GM12864 (cell line): ENCODE results near the gene AURKAIP1.

Experiments used
- DNase-seq: peaks from one replicate; pipeline ENCODE4 v3.0.0-alpha.2; 2011; ENCODE audit warnings: low read depth
- H3K4me3 ChIP-seq: 2 replicates; pipeline ENCODE4 v1.5.1; 2011; ENCODE audit warnings: mild to moderate bottlenecking, low read depth, low read length, control low read depth
- CTCF ChIP-seq: IDR thresholded peaks from 2 replicates; pipeline ENCODE4 v1.5.1; 2011; ENCODE audit warnings: low read depth, mild to moderate bottlenecking, moderate library complexity, low read length, control low read depth, inconsistent platforms; ENCODE audit errors: missing control alignments

Gene AURKAIP1

GRCh38 chr1:1342584-1343115 lies 32.4 kb downstream of the AURKAIP1 start:
- no peak overlapping the region for H3K4me3 ChIP-seq
- TF ChIP-seq CTCF: no peak
- no peak for DNase-seq

DNA sequence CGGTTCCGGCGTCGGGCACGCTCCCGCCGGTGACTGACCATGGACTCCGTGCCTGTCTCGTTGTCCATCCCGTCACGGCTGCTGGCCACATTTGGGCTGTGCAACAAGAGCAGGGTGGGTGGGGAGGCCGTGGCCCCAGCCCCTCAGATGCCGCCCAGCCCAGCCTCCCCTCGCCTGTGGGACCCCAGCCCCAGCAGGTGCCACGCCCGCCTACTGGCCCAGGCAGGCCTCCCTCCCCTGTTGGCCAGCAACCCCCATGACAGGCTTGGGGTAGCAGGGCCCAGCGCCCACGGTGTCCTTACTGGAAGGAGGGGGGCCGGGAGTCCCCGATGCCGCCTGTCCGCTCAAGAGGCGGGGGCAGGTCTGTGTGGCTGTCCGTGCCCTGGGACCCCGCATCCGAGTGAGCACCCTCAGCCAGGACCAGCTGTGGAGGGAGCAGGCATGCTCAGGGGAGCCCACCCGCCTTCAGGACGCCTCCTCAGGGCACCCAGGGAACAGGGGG lies 32.9 kb downstream of the AURKAIP1 start:
- no peak for TF ChIP-seq CTCF
- no peak overlapping the region for H3K4me3 ChIP-seq
- no peak for DNase-seq

- no peak overlapping the region for H3K4me3 ChIP-seq
- no peak for DNase-seq
- no peak for TF ChIP-seq CTCF
These were observed 33.4 kb downstream of the AURKAIP1 start for GRCh38 chr1:1341549-1342021.

GRCh38 chr1:1340791-1341548 lies 34.0 kb downstream of the AURKAIP1 start:
- no peak overlapping the region for H3K4me3 ChIP-seq
- TF ChIP-seq CTCF: no peak
- no peak for DNase-seq

GRCh38 chr1:1340185-1340584 lies 34.8 kb downstream of the AURKAIP1 start:
- H3K4me3 ChIP-seq: no peak overlapping the region
- no peak for TF ChIP-seq CTCF
- DNase-seq: no peak

DNA sequence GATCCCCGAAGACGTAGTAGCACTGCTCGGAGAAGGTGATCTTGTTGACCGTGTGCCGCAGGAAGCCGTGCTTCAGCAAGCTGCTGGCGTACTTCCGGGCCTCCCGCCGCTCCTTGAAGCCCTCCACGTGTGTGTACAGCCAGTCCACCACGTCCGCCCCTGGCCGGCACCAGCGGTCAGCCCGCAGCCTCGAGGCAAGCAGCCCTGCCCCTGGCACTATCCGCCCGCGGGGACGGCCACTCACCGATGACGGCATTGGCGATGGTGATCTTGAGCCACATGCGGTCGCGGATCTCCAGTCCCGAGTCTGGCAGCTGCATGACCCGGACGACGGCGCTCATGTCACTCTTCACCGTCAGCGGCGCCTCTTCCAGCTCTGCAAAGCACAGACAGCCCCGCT lies 36.7 kb downstream of the AURKAIP1 start:
- DNase-seq: no peak
- no peak for TF ChIP-seq CTCF
- H3K4me3 ChIP-seq: no peak overlapping the region

DNA sequence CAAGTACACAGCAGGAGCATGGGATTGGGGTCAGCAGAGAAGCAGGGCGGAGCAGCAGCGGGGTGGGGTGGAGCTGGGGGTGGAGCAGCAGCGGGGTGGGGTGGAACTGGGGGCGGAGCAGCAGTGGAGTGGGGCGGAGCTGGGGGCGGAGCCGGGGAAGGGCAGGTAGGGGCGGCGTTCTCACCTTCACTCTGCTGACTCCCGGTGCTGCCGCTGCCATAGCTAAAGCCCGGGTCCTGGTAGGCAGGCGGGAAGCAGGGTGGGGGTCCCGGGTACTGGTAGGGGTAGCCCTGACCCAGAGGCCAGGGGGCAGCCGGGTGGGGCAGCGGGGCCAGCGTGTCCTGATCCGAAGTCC lies 37.2 kb downstream of the AURKAIP1 start:
- no peak overlapping the region for H3K4me3 ChIP-seq
- no peak for TF ChIP-seq CTCF
- no peak for DNase-seq
